ENCODE measurements around the gene TNRC6C.
"Not testable (repeated sequence)": the region's sequence is repeated elsewhere in the genome, so short reads cannot be mapped to it uniquely, and the experiment has no call there.

The TNRC6C gene

GRCh38 chr17:77930780-77931768 lies 27.4 kb upstream of the TNRC6C start:
- no peak for DNase-seq (ENCODE audit: low read depth)
- no peak overlapping the region for H3K4me3 ChIP-seq (ENCODE audit: low read depth, low read length)
- no peak for TF ChIP-seq CTCF (IDR thresholded peaks at IDR 0.05; ENCODE audit: low read depth, low read length, missing control alignments)

DNA sequence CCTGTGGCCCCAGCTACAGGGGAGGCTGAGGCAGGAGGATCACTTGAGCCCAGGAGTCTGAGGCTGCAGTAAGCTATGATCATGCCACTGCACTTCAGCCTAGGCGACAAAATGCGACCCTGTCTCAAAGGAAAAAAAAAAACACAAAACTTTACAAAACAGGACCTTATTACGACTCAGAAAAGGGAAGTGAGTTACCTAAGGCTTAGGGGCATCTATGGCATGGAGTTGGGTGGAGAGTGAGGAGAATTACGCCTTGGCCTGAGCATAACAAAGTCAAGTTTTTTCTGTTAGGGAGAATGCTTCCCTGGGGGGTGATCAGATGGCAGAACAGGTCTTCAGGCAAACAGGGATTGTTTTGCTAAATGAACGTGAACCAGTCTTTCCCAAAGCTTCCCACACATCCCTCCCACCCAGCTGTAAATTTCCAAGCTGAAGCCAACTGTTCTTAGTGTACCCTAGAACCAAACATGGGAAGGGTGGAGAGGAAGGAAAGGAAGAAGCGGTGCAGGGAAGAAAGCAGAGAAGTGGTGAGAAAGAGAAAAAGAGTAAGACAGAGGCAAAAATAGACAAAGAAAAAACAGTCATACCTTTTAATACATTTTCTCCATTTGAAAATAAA lies 24.6 kb upstream of the TNRC6C start:
- H3K4me3 ChIP-seq (ENCODE audit: low read depth, low read length): no peak overlapping the region
- no peak for TF ChIP-seq CTCF (IDR thresholded peaks at IDR 0.05; ENCODE audit: low read depth, low read length, missing control alignments)
- no peak for DNase-seq (ENCODE audit: low read depth)

DNA sequence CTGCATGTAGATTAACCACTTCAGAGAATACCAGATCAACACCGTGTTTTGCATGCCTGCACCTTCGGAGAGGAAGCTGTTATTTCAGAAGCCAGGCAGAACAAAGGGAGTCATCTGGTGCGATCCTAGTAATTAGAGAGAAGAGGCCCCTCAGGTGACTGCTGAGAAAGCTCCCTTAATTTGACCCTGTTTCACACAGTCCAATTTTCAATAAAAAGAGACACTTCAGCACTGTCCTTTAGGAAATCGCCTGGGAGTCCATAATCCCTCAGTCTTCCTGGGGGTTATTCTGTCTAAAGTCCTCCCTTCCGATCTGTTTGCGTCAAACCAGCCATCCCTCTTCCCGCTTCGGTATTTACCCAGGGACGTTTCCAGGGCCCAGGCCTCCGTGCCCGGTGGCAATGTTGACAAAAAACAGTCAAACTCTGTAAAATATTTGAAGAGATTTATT lies 23.4 kb upstream of the TNRC6C start:
- no peak for DNase-seq (ENCODE audit: low read depth)
- TF ChIP-seq CTCF (IDR thresholded peaks at IDR 0.05; ENCODE audit: low read depth, low read length, missing control alignments): no peak
- H3K4me3 ChIP-seq (ENCODE audit: low read depth, low read length): no peak overlapping the region

DNA sequence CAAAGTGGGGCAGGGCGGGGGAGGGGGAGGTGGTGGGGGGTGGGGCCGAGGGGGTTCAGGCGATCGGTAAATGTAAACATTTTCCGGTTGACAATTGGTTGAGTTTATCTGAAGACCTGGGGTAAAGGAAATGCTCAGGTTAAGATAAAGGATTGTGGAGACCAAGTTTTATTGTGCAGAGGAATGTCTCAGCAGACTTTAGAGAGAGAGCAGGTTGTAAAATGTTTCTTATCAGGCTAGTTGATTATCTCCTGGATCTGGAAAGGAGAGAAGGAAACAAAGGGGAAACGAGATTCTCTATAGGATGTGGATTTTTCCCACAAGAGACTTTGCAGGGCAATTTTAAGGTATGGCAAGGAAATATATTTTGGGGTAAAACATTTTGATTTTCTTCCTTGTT lies 22.8 kb upstream of the TNRC6C start:
- DNase-seq (ENCODE audit: low read depth): not testable (repeated sequence)

GRCh38 chr17:77936881-77937280 lies 21.6 kb upstream of the TNRC6C start:
- H3K4me3 ChIP-seq (ENCODE audit: low read depth, low read length): no peak overlapping the region
- no peak for DNase-seq (ENCODE audit: low read depth)
- TF ChIP-seq CTCF (IDR thresholded peaks at IDR 0.05; ENCODE audit: low read depth, low read length, missing control alignments): no peak

More for the DNA sequence above, 22.8 kb upstream of the TNRC6C start:
- H3K4me3 ChIP-seq (ENCODE audit: low read depth, low read length): not testable (repeated sequence)

DNA sequence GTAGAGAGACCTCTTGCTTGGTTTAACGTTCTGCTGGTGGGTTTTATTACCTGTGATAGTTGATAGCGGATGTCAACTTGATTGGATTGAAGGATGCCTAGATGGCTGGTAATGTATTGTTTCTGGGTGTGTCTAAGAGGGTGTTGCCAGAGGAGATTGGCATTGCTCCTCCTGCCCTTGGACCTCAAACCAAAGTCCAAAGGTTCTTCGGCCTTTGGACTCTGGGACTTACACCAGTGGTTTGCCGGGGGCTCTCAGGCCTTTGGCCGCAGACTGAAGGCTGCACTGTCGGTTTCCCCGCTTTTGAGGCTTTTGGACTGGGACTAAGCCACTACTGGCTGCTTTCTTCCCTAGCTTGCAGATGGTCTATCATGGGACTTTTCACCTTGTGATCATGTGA lies 17.5 kb upstream of the TNRC6C start:
- no peak overlapping the region for H3K4me3 ChIP-seq (ENCODE audit: low read depth, low read length)
- DNase-seq (ENCODE audit: low read depth): no peak
- TF ChIP-seq CTCF (IDR thresholded peaks at IDR 0.05; ENCODE audit: low read depth, low read length, missing control alignments): no peak

DNA sequence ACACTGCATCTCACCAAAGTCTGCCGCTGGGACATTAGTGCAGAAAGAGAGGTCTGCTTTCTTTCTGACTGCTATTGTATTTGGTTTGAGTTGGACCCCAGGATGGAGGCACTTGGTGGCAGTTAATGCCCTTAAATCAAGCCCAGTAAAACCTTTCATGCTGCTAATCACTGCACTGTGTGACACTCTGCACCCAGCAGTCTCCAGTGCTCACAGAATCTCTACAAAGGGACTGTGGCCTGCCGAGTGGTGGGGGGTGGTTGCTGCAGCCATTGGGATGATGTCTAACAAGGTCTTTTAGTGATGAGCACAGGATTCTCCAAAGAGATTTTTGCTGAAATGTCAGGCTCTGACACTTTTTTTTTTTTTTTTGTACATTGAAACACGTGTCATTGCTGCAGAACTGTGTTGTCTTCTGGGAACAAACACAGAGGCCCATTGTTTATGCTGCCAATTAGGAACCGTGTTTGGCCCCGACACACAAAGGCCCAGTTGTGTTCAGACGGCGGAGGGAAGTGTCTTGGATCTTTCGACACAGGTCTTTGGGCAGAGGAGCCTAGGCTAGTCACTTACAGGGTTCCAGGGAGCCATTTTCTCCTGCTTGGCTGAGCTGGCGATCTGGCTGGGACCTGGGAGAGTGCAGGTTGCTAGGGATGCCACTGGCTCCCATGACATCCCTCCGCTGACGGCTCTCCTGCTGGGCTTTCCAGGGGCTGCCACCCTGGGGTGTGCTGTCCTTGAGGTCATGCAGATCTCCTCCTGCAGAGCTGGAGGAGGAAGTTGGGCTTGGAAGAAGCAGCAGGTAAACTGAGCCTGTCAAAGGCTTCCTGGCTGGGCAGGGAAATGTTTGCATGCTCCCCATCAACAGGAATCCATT lies 16.2 kb upstream of the TNRC6C start:
- DNase-seq (ENCODE audit: low read depth): no peak
- no peak for TF ChIP-seq CTCF (IDR thresholded peaks at IDR 0.05; ENCODE audit: low read depth, low read length, missing control alignments)
- H3K4me3 ChIP-seq (ENCODE audit: low read depth, low read length): no peak overlapping the region

All from GM12864 (cell line).